Upper lobe of left lung (tissue), 6 donors: ENCODE measurements around the gene NCBP1. TPM values are rescaled to one million over a fixed set of nuclear protein-coding genes. Genes with fewer than 3 reads are reported as not detected.
"Not testable (repeated sequence)": the region's sequence is repeated elsewhere in the genome, so short reads cannot be mapped to it uniquely, and the experiment has no call there.

Experiments used
- ATAC-seq, 2 donors: fragments of 200-7000 bp; cut with Tn5 transposase; one replicate each; pipeline ENCODE4 v1.9.1; 2022; ENCODE audit warnings: mild to moderate bottlenecking in 2 of 2, moderate library complexity in 2 of 2; ENCODE audit not compliant: low FRiP score in 2 of 2
- DNase-seq, 2 donors: peaks; one replicate each; pipeline ENCODE4 v3.0.0-alpha.2; 2019 to 2020
- H3K27ac ChIP-seq, 4 donors: fragments of 200-600 bp; sonication (generic); one replicate each; pipeline ENCODE4 v1.5.1; 2016 to 2019
- H3K27me3 ChIP-seq, 4 donors: fragments of 200-600 bp; sonication (generic); one replicate each; pipeline ENCODE4 v1.5.1; 2017 to 2019
- H3K36me3 ChIP-seq, 4 donors: fragments of 200-600 bp; sonication (generic); one replicate each; pipeline ENCODE4 v1.5.1; 2016 to 2019
- H3K4me1 ChIP-seq, 4 donors: fragments of 200-600 bp; sonication (generic); one replicate each; pipeline ENCODE4 v1.5.1; 2018 to 2019
- H3K4me3 ChIP-seq, 4 donors: fragments of 200-600 bp; sonication (generic); one replicate each; pipeline ENCODE4 v1.5.1; 2017 to 2019; ENCODE audit warnings: mild to moderate bottlenecking in 2 of 4, moderate library complexity in 1 of 4
- H3K9me3 ChIP-seq, 4 donors: fragments of 200-600 bp; sonication (generic); one replicate each; pipeline ENCODE4 v1.5.1; 2018 to 2019
- CTCF ChIP-seq, 6 experiments: fragments of 450-650 bp in 4 of 6; fragments of 200-600 bp in 2 of 6; sonication (generic) in 2 of 6; IDR thresholded peaks; one replicate each; pipeline ENCODE4 v1.5.1; 2016 to 2019; ENCODE audit warnings: antibody characterized with exemption in 6 of 6
- EP300 ChIP-seq, 4 donors: sonication (generic); formaldehyde crosslinking; IDR thresholded peaks; one replicate each; pipeline ENCODE4 v1.5.1; 2017; ENCODE audit warnings: antibody characterized with exemption in 4 of 4, control low read depth in 2 of 4
- POLR2A ChIP-seq, 4 donors: fragments of 450-650 bp; IDR thresholded peaks; one replicate each; pipeline ENCODE4 v1.5.1; 2016 to 2017; ENCODE audit warnings: antibody characterized with exemption in 4 of 4, mild to moderate bottlenecking in 2 of 4
- POLR2AphosphoS5 ChIP-seq, 2 donors: sonication (generic); formaldehyde crosslinking; IDR thresholded peaks; one replicate each; pipeline ENCODE4 v1.5.1; 2017; ENCODE audit warnings: antibody characterized with exemption in 2 of 2
- WGBS, 2 donors: methylation state at CpG; one replicate each; pipeline ENCODE4 v1.1.5; 2017 to 2018; 5-methylcytosine and 5-hydroxymethylcytosine counted together
- total RNA-seq, 6 donors: library from RNA; depleted of rRNA in 4 of 6; stranded (reverse); fragments of >200 nt in 4 of 6; gene quantifications; one replicate each; pipeline versions ENCODE4 v1.1.0 to v1.2.1, GENCODE V29; 2016 to 2021
- donor health status: DM: no; HTN: no; CAD: no; lungs with moderate emphysema.
- donor health status: DM: no; HTN: yes; CAD: no; lungs with severe emphysema.

NCBP1 gene
- total RNA-seq, 6 donors from 2014 or later, result 16.3 to 51.3 (median 22.1) TPM

GRCh38 chr9:97615439-97616072, 18.1 kb upstream of the NCBP1 start:
- peaks cover 0 to 5% (median 3%) of the 10 kb centered on the region in 4 donors for H3K4me1 ChIP-seq
- DNase-seq (peak in 1 of 2 donors; percentile 52), ATAC-seq (peak; percentile 82 to 86)
- no peak overlapping the region for H3K4me3 ChIP-seq
- no peak overlapping the region for H3K27ac ChIP-seq
- no peak for TF ChIP-seq EP300 (IDR thresholded peaks at IDR 0.05)
- TF ChIP-seq CTCF (IDR thresholded peaks at IDR 0.05), result peak; percentile 70 to 88 (median 84)
- H3K9me3 ChIP-seq, result no peaks in the 10 kb centered on the region
- no peaks in the 10 kb centered on the region for H3K27me3 ChIP-seq
- peaks cover 0 to 56% (median 17%) of the 10 kb centered on the region in 4 donors for H3K36me3 ChIP-seq

GRCh38 chr9:97617939-97618416, 15.6 kb upstream of the NCBP1 start:
- Histone ChIP-seq H3K4me3 (no peak overlapping the region), H3K4me1 (peaks cover 0 to 5% (median 3%) of the 10 kb centered on the region in 4 donors), H3K9me3 (no peaks in the 10 kb centered on the region), H3K27ac (no peak overlapping the region), H3K27me3 (no peaks in the 10 kb centered on the region), H3K36me3 (peaks cover 0 to 54% (median 4%) of the 10 kb centered on the region in 4 donors)
- no peak for TF ChIP-seq POLR2A (IDR thresholded peaks at IDR 0.05)
- TF ChIP-seq EP300 (IDR thresholded peaks at IDR 0.05), result no peak
- TF ChIP-seq POLR2AphosphoS5 (IDR thresholded peaks at IDR 0.05), result no peak
- no peak for TF ChIP-seq CTCF (IDR thresholded peaks at IDR 0.05)
- WGBS, 2 donors, result 87 to 97% methylated on average over 1 of the region's 1 CpG
- DNase-seq, result no peak
- ATAC-seq, result no peak

GRCh38 chr9:97620063-97620462, 13.6 kb upstream of the NCBP1 start:
- not testable (repeated sequence) for ATAC-seq
- WGBS, 2 donors, result 97 to 100% methylated on average over 2 of the region's 2 CpGs
- H3K36me3 ChIP-seq, result peaks cover 3 to 60% (median 4%) of the 10 kb centered on the region in 4 donors

GRCh38 chr9:97622483-97622882, 11.1 kb upstream of the NCBP1 start:
- DNase-seq, H3K27ac ChIP-seq, H3K27me3 ChIP-seq, ATAC-seq, H3K4me1 ChIP-seq, H3K9me3 ChIP-seq, H3K4me3 ChIP-seq: not testable (repeated sequence)
- H3K36me3 ChIP-seq, result peaks cover 3 to 50% (median 6%) of the 10 kb centered on the region in 4 donors
- WGBS, 2 donors, result 95 to 98% methylated on average over 5 of the region's 5 CpGs

More at GRCh38 chr9:97620063-97620462, 13.6 kb upstream of the NCBP1 start:
- H3K9me3 ChIP-seq, H3K27ac ChIP-seq, H3K4me3 ChIP-seq, H3K27me3 ChIP-seq, DNase-seq, H3K4me1 ChIP-seq: not testable (repeated sequence)

- H3K27me3 ChIP-seq, result no peaks in the 10 kb centered on the region
Measured at GRCh38 chr9:97623946-97624345, 9.7 kb upstream of the NCBP1 start.

More at GRCh38 chr9:97623946-97624345, 9.7 kb upstream of the NCBP1 start:
- no peak overlapping the region for H3K27ac ChIP-seq
- ATAC-seq (no peak), DNase-seq (no peak)
- TF ChIP-seq POLR2A (IDR thresholded peaks at IDR 0.05) (no peak), POLR2AphosphoS5 (IDR thresholded peaks at IDR 0.05) (no peak), CTCF (IDR thresholded peaks at IDR 0.05) (no peak), EP300 (IDR thresholded peaks at IDR 0.05) (no peak)
- H3K4me1 ChIP-seq, result peaks cover 0 to 17% (median 5%) of the 10 kb centered on the region in 4 donors
- 100% methylated on average over 1 of the region's 1 CpG for WGBS, 2 donors
- H3K9me3 ChIP-seq, result no peaks in the 10 kb centered on the region
- H3K36me3 ChIP-seq, result peaks cover 0 to 40% (median 5%) of the 10 kb centered on the region in 4 donors
- no peak overlapping the region for H3K4me3 ChIP-seq
